ENCODE measurements around the gene CBFA2T2.

CBFA2T2 gene

DNA sequence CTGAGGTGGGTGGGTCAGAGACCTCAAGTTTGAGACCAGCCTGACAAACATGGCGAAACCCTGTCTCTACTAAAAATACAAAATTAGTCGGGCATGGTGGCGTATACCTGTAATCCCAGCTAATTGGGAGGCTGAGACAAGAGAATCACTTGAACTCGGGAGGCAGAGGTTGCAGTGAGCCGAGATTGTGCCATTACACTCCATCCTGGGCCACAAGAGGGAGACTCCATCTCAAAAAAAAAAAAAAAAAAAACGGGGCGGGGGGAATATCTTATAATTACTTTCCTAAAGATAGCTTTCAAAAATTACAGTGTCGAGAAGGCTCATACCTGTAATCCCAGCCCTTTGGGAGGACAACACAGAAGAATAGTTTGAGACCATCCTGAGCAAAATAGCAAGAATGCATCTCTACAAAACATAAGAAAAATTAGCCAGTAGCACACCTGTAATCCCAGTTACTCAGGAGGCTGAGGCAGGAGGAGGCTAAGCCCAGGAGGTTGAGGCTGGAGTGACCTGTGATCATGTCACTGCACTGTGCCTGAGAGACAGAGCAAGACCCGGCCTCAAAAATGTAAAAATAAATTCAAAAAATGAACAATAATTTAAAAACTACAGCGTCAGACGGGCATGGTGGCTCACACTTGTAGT, 25.8 kb downstream of the CBFA2T2 start:
- Mint-ChIP-seq H3K4me1 (peaks cover 16% of the 10 kb centered on the region), H3K4me3 (no peak overlapping the region), H3K36me3 (ENCODE audit: low read depth) (peaks cover 10% of the 10 kb centered on the region), H3K27me3 (ENCODE audit: low read depth) (no peaks in the 10 kb centered on the region), H3K9me3 (peaks cover under 1% of the 10 kb centered on the region), H3K27ac (no peak overlapping the region)
- TF ChIP-seq, protein P1, sequence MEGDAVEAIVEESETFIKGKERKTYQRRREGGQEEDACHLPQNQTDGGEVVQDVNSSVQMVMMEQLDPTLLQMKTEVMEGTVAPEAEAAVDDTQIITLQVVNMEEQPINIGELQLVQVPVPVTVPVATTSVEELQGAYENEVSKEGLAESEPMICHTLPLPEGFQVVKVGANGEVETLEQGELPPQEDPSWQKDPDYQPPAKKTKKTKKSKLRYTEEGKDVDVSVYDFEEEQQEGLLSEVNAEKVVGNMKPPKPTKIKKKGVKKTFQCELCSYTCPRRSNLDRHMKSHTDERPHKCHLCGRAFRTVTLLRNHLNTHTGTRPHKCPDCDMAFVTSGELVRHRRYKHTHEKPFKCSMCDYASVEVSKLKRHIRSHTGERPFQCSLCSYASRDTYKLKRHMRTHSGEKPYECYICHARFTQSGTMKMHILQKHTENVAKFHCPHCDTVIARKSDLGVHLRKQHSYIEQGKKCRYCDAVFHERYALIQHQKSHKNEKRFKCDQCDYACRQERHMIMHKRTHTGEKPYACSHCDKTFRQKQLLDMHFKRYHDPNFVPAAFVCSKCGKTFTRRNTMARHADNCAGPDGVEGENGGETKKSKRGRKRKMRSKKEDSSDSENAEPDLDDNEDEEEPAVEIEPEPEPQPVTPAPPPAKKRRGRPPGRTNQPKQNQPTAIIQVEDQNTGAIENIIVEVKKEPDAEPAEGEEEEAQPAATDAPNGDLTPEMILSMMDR (IDR thresholded peaks at IDR 0.05; ENCODE audit: unreplicated experiment in 3 of 3) = peak; percentile 12 to 29 (median 13)

DNA sequence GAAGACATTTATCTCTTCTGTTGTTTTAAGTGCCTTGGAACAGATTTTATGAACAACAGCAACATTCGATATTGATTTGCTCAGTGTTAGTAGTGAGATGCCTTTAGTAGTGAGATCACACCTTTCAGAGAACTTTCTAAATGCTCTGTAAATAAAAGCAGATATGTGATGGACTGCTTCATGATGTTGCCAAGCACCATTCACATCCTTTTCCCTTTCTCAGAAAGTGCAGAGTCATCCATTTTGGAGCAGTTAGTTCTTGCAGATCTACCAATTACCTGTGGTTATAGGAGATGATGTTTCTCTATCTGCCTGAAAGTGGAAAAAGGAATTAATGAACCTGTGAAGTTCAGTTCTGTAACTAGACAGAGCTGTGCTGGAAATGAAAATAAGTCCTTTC, 27.0 kb downstream of the CBFA2T2 start:
- Mint-ChIP-seq H3K4me3 (no peak overlapping the region), H3K9me3 (no peaks in the 10 kb centered on the region), H3K4me1 (peaks cover 24% of the 10 kb centered on the region), H3K36me3 (ENCODE audit: low read depth) (peaks cover 8% of the 10 kb centered on the region), H3K27me3 (ENCODE audit: low read depth) (no peaks in the 10 kb centered on the region), H3K27ac (peak overlapping the region; percentile 61 to 87 (median 79))
- TF ChIP-seq, protein P1 (IDR thresholded peaks at IDR 0.05; ENCODE audit: unreplicated experiment in 3 of 3) = no peak

DNA sequence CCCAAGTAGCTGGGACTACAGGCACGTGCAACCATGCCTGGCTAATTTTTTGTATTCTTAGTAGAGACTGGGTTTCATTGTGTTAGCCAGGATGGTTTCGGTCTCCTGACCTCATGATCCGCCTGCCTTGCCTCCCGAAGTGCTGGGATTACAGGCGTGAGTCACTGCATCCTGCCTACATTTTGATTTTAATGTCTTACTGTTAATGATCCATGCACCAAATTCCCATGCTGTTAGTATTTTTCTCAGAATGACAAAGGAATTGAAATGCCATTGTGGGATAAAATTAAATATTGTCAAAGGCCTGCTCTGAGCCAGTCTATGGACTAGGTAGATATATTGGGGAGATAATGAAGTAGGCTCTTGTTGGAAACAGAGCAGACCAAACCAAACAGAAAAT, 28.2 kb downstream of the CBFA2T2 start:
- Mint-ChIP-seq H3K27ac (peak overlapping the region; percentile 61 to 87 (median 70)), H3K9me3 (no peaks in the 10 kb centered on the region), H3K4me3 (no peak overlapping the region), H3K4me1 (peaks cover 23% of the 10 kb centered on the region), H3K36me3 (ENCODE audit: low read depth) (peaks cover under 1% of the 10 kb centered on the region), H3K27me3 (ENCODE audit: low read depth) (no peaks in the 10 kb centered on the region)
- TF ChIP-seq, protein P1 (IDR thresholded peaks at IDR 0.05; ENCODE audit: unreplicated experiment in 3 of 3) = no peak

DNA sequence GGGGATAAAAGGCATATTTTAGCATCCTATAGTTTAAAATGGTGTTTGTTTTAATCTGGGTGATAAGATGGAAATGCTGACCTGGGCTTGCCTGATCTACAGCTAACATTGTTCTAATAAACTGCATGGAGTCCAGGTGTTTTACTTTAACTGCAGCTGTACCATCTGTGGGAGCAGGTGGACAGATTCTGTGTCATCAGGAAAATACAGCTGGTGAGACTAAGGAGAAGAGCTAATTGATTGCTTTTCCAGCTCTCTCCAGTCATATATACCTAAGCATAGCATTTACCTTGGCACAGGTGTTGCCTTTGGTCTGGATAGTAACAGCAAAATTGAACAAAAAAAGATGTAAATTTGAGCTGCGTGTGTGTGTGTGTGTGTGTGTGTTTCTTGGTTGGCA, 31.6 kb downstream of the CBFA2T2 start:
- TF ChIP-seq, protein P1 (IDR thresholded peaks at IDR 0.05; ENCODE audit: unreplicated experiment in 3 of 3) = no peak
- H3K36me3 Mint-ChIP-seq (ENCODE audit: low read depth) = peaks cover 12% of the 10 kb centered on the region
- H3K9me3 Mint-ChIP-seq = no peaks in the 10 kb centered on the region
- peak overlapping the region; percentile 8 to 59 (median 31) for H3K27ac Mint-ChIP-seq
- no peaks in the 10 kb centered on the region for H3K27me3 Mint-ChIP-seq (ENCODE audit: low read depth)
- peaks cover 22% of the 10 kb centered on the region for H3K4me1 Mint-ChIP-seq
- no peak overlapping the region for H3K4me3 Mint-ChIP-seq

DNA sequence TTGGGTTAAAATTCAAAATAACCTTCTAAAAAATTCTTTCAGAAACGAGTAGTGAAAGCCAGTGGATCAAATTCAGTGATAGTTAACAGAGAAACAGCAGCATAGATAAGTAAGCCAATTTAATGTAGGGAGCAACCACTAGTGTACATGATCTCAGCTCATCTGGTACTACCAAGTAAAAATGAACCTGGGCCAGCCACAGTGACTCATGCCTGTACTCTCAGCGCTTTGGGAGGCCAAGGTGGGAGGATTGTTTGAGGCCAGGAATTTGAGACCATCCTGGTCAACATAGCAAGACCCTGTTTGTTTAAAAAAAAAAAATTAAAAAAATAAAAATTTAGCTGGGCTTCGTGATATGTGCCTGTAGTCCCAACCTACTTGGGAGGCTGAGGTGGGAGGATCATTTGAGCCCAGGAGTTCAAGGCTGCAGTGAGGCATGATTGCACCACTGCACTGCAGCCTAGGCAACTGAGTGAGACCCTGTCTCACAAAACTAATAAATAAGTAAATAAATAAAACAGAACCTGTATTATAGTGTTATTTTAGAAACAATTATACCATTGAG, 32.4 kb downstream of the CBFA2T2 start:
- Mint-ChIP-seq H3K27me3 (ENCODE audit: low read depth) (no peaks in the 10 kb centered on the region), H3K36me3 (ENCODE audit: low read depth) (peaks cover 12% of the 10 kb centered on the region), H3K9me3 (no peaks in the 10 kb centered on the region), H3K4me1 (peaks cover 16% of the 10 kb centered on the region), H3K27ac (peak overlapping the region; percentile 8 to 59 (median 32)), H3K4me3 (no peak overlapping the region)
- TF ChIP-seq, protein P1 (IDR thresholded peaks at IDR 0.05; ENCODE audit: unreplicated experiment in 3 of 3) = no peak

DNA sequence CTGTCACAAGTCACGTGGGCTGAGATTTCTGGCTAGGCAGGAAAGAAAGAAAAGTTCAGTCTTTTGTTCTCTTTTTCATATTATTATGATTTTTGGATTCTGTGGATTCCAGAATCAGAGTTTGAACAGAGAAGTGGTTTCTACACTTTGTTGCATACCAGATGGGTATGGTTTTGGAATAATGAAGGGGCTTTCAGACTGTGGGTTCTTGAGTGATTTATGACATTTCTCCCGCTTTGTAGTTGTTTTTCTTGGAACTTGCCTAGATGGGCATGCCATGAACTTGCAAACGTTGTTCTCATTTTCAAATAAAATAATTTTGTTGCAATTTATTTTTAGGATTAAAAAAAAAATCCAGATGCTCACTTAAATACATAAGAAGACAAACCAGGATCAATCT, 34.4 kb downstream of the CBFA2T2 start:
- H3K27me3 Mint-ChIP-seq (ENCODE audit: low read depth) = no peaks in the 10 kb centered on the region
- TF ChIP-seq, protein P1 (IDR thresholded peaks at IDR 0.05; ENCODE audit: unreplicated experiment in 3 of 3) = no peak
- peak overlapping the region in 1 of 3 experiments; percentile 57 for H3K27ac Mint-ChIP-seq
- H3K36me3 Mint-ChIP-seq (ENCODE audit: low read depth) = peaks cover 12% of the 10 kb centered on the region
- no peaks in the 10 kb centered on the region for H3K9me3 Mint-ChIP-seq
- H3K4me3 Mint-ChIP-seq = no peak overlapping the region
- H3K4me1 Mint-ChIP-seq = peaks cover 17% of the 10 kb centered on the region
